H1 (cell line): Measurements from ENCODE around the gene CHST4. TPM values are rescaled to one million over a fixed set of nuclear protein-coding genes. Genes with fewer than 3 reads are reported as not detected.

Source experiments
- CTCF ChIA-PET: fragments of 300-600 bp; sonication (Branson Sonifier 250); formaldehyde crosslinking; loops from one replicate; lab custom pipeline; 2021; ENCODE audit not compliant: partially characterized antibody; lab: Charles Lee
- POLR2A ChIA-PET: fragments of 300-600 bp; sonication (Branson Sonifier 250); formaldehyde crosslinking; loops from one replicate; lab custom pipeline; 2021; ENCODE audit warnings: inconsistent platforms; ENCODE audit not compliant: partially characterized antibody; lab: Charles Lee
- DNase-seq, 2 experiments: peaks; one replicate each; pipeline versions ENCODE4 v3.0.0 to v3.0.0-alpha.2; 2010 to 2022; ENCODE audit warnings: low spot score in 2 of 2, low read depth in 1 of 2, mixed read lengths in 1 of 2
- FAIRE-seq: peaks from 2 replicates; lab custom pipeline; 2011; peaks lifted over from hg19 to GRCh38; lab: Jason Lieb, UNC
- H2AFZ ChIP-seq: 2 replicates; pipeline ENCODE4 v1.8.1; 2012; ENCODE audit warnings: low read length, inconsistent platforms
- H2AK5ac ChIP-seq: 2 replicates; pipeline ENCODE4 v1.6.1; 2013; ENCODE audit warnings: low read depth, low read length
- H2BK120ac ChIP-seq: replicated peaks from 2 replicates; pipeline ENCODE3; 2013; ENCODE audit warnings: low read depth, low read length, inconsistent platforms
- H2BK12ac ChIP-seq: 2 replicates; pipeline ENCODE4 v1.6.1; 2013; ENCODE audit warnings: low read depth, low read length
- H2BK15ac ChIP-seq: 2 replicates; pipeline ENCODE4 v1.6.1; 2013; ENCODE audit warnings: low read length
- H2BK20ac ChIP-seq: 2 replicates; pipeline ENCODE4 v1.6.1; 2013; ENCODE audit warnings: low read length
- H2BK5ac ChIP-seq: 2 replicates; pipeline ENCODE4 v1.6.1; 2013; ENCODE audit warnings: low read depth, low read length
- H3K14ac ChIP-seq: 2 replicates; pipeline ENCODE4 v1.6.1; 2013; ENCODE audit warnings: inconsistent platforms; ENCODE audit not compliant: insufficient read length
- H3K18ac ChIP-seq: 2 replicates; pipeline ENCODE4 v1.6.1; 2013; ENCODE audit warnings: low read length; ENCODE audit errors: extremely low read depth
- H3K23ac ChIP-seq: 2 replicates; pipeline ENCODE4 v1.6.1; 2013; ENCODE audit warnings: inconsistent platforms; ENCODE audit not compliant: insufficient read length
- H3K23me2 ChIP-seq: 2 replicates; pipeline ENCODE4 v1.6.1; 2013; ENCODE audit warnings: low read depth, low read length
- H3K27ac ChIP-seq: 2 replicates; pipeline ENCODE4 v1.6.1; 2011; ENCODE audit warnings: low read depth, low read length, inconsistent platforms
- H3K27me3 ChIP-seq, 4 experiments: replicated peaks in 1 of 4; 1 replicate in 1 of 4; 2 replicates in 3 of 4; pipeline versions ENCODE4 v1.6.1 to v1.8.1; 2011 to 2013; ENCODE audit warnings: low read length in 3 of 4, mild to moderate bottlenecking in 3 of 4, inconsistent platforms in 2 of 4, mixed read lengths in 2 of 4, moderate library complexity in 1 of 4; ENCODE audit not compliant: control insufficient read depth in 3 of 4, insufficient read depth in 3 of 4; ENCODE audit errors: extremely low read depth in 1 of 4
- H3K36me3 ChIP-seq, 4 experiments: 2 replicates each; pipeline versions ENCODE4 v1.6.1 to v1.8.1; 2011 to 2013; ENCODE audit warnings: mild to moderate bottlenecking in 4 of 4, low read length in 3 of 4, moderate library complexity in 2 of 4, control low read depth in 1 of 4, inconsistent platforms in 1 of 4; ENCODE audit not compliant: insufficient read depth in 4 of 4, control insufficient read depth in 2 of 4
- H3K4ac ChIP-seq: replicated peaks from 2 replicates; pipeline ENCODE3; 2013; ENCODE audit warnings: low read length, low read depth, mixed read lengths, inconsistent platforms; ENCODE audit not compliant: insufficient read length
- H3K4me1 ChIP-seq, 4 experiments: replicated peaks in 1 of 4; 1 replicate in 1 of 4; 2 replicates in 3 of 4; pipeline versions ENCODE4 v1.6.1 to v1.8.1; 2011 to 2013; ENCODE audit warnings: low read length in 3 of 4, inconsistent platforms in 2 of 4, mixed read lengths in 1 of 4; ENCODE audit not compliant: insufficient read depth in 4 of 4, control insufficient read depth in 3 of 4
- H3K4me2 ChIP-seq, 2 experiments: 2 replicates each; pipeline versions ENCODE4 v1.6.1 to v1.8.1; 2011 to 2013; ENCODE audit warnings: low read depth in 2 of 2, low read length in 2 of 2, control low read depth in 1 of 2, inconsistent platforms in 1 of 2, mild to moderate bottlenecking in 1 of 2; ENCODE audit not compliant: insufficient read depth in 1 of 2
- H3K4me3 ChIP-seq, 4 experiments: fragments of 200-600, 300-600 bp in 1 of 4; sonication (generic), shearing (Covaris generic), sonication (Bioruptor Twin) in 1 of 4; 2 replicates each; pipeline versions ENCODE4 v1.5.1 to v1.8.1; 2011 to 2016; ENCODE audit warnings: low read length in 4 of 4, low read depth in 3 of 4, control low read depth in 2 of 4, inconsistent platforms in 2 of 4, mild to moderate bottlenecking in 2 of 4, mixed read lengths in 1 of 4, moderate library complexity in 1 of 4; ENCODE audit not compliant: insufficient read depth in 2 of 4; ENCODE audit errors: extremely low read depth in 1 of 4
- H3K56ac ChIP-seq: replicated peaks from 2 replicates; pipeline ENCODE3; 2013; ENCODE audit warnings: low read depth, mild to moderate bottlenecking, mixed read lengths, low read length, inconsistent platforms; ENCODE audit not compliant: insufficient read length
- H3K79me1 ChIP-seq: 2 replicates; pipeline ENCODE4 v1.6.1; 2013; ENCODE audit warnings: low read depth, low read length, control low read depth
- H3K79me2 ChIP-seq, 2 experiments: 2 replicates each; pipeline versions ENCODE4 v1.6.1 to v1.8.1; 2012 to 2013; ENCODE audit warnings: low read length in 2 of 2, mild to moderate bottlenecking in 2 of 2, inconsistent platforms in 1 of 2; ENCODE audit not compliant: insufficient read depth in 2 of 2, control insufficient read depth in 1 of 2
- H3K9ac ChIP-seq, 4 experiments: replicated peaks in 1 of 4; 1 replicate in 1 of 4; 2 replicates in 3 of 4; pipeline versions ENCODE4 v1.6.1 to v1.8.1; 2011 to 2013; ENCODE audit warnings: low read depth in 3 of 4, low read length in 3 of 4, control low read depth in 2 of 4, mild to moderate bottlenecking in 2 of 4, moderate library complexity in 2 of 4, inconsistent platforms in 1 of 4; ENCODE audit errors: extremely low read depth in 1 of 4
- H3K9me3 ChIP-seq, 2 experiments: 2 replicates each; pipeline versions ENCODE4 v1.6.1 to v1.8.1; 2012 to 2013; ENCODE audit warnings: mild to moderate bottlenecking in 2 of 2, moderate library complexity in 2 of 2, control low read depth in 1 of 2, inconsistent platforms in 1 of 2, low read depth in 1 of 2, low read length in 1 of 2, mixed read lengths in 1 of 2; ENCODE audit not compliant: insufficient read depth in 2 of 2
- H4K20me1 ChIP-seq, 2 experiments: replicated peaks in 1 of 2; 2 replicates each; pipeline versions ENCODE3 to v1.8.1; 2011 to 2013; ENCODE audit warnings: inconsistent platforms in 2 of 2, low read length in 2 of 2, mild to moderate bottlenecking in 1 of 2; ENCODE audit not compliant: insufficient read depth in 2 of 2, control insufficient read depth in 1 of 2
- H4K5ac ChIP-seq: 2 replicates; pipeline ENCODE4 v1.6.1; 2013; ENCODE audit warnings: low read length, low read depth, mixed read lengths, inconsistent platforms; ENCODE audit not compliant: insufficient read length
- H4K8ac ChIP-seq: 2 replicates; pipeline ENCODE4 v1.8.0; 2013; ENCODE audit warnings: mild to moderate bottlenecking, moderate library complexity, low read length, inconsistent platforms; ENCODE audit not compliant: insufficient read depth; ENCODE audit errors: extremely low read depth
- H4K91ac ChIP-seq: replicated peaks from 2 replicates; pipeline ENCODE3; 2013; ENCODE audit warnings: low read length, mixed read lengths, inconsistent platforms; ENCODE audit not compliant: insufficient read length
- BCL11A ChIP-seq, 2 experiments: IDR thresholded peaks; one replicate each; pipeline ENCODE4 v1.6.1; 2011; ENCODE audit warnings: low read depth in 2 of 2, low read length in 2 of 2, mild to moderate bottlenecking in 2 of 2
- CBX8 ChIP-seq: fragments of 300-800, 300-1000 bp; sonication (generic); IDR thresholded peaks from 2 replicates; pipeline ENCODE4 v1.7.1; 2016; ENCODE audit warnings: low read depth, low read length, borderline replicate concordance
- CEBPB ChIP-seq: IDR thresholded peaks from 2 replicates; pipeline ENCODE4 v1.6.1; 2012; ENCODE audit warnings: low read depth, low read length
- EP300 ChIP-seq, 2 experiments: IDR thresholded peaks; 1 replicate in 1 of 2; 2 replicates in 1 of 2; pipeline ENCODE4 v1.6.1; 2011 to 2012; ENCODE audit warnings: low read depth in 2 of 2, low read length in 2 of 2, mild to moderate bottlenecking in 2 of 2, borderline replicate concordance in 1 of 2, inconsistent platforms in 1 of 2, moderate library complexity in 1 of 2
- EZH2 ChIP-seq: fragments of 200-600 bp; sonication (generic); IDR thresholded peaks from 2 replicates; pipeline ENCODE4 v1.7.1; 2012; ENCODE audit warnings: low read depth, mild to moderate bottlenecking, moderate library complexity, low read length, inconsistent platforms; ENCODE audit not compliant: severe bottlenecking
- HDAC2 ChIP-seq, 2 experiments: fragments of 300-600 bp in 1 of 2; sonication (generic) in 1 of 2; IDR thresholded peaks; 2 replicates each; pipeline ENCODE4 v1.6.1; 2011 to 2012; ENCODE audit warnings: low read depth in 2 of 2, low read length in 2 of 2, mild to moderate bottlenecking in 2 of 2, moderate library complexity in 2 of 2, borderline replicate concordance in 1 of 2, inconsistent platforms in 1 of 2
- JUND ChIP-seq: IDR thresholded peaks from 2 replicates; pipeline ENCODE4 v1.6.1; 2011; ENCODE audit warnings: mild to moderate bottlenecking, improper control_type of control experiment, low read length
- KDM5A ChIP-seq: fragments of 200-600 bp; IDR thresholded peaks from 2 replicates; pipeline ENCODE4 v1.7.1; 2012; ENCODE audit warnings: mild to moderate bottlenecking, low read length, inconsistent platforms, mixed read lengths
- POLR2AphosphoS5 ChIP-seq: IDR thresholded peaks from 2 replicates; pipeline ENCODE4 v1.6.1; 2011; ENCODE audit warnings: low read depth, low read length
- SRF ChIP-seq: IDR thresholded peaks from 2 replicates; pipeline ENCODE4 v1.6.1; 2011; ENCODE audit warnings: mild to moderate bottlenecking, low read depth, low read length, moderate library complexity
- TAF7 ChIP-seq: optimal IDR thresholded peaks from 2 replicates; pipeline ENCODE3; 2011; ENCODE audit warnings: low read depth, mild to moderate bottlenecking, inconsistent platforms, low read length, moderate library complexity, borderline replicate concordance
- WGBS, 2 experiments: shearing (Covaris generic) in 1 of 2; methylation state at CpG; one replicate each; pipeline versions ENCODE4 v1.1.6 to v1.1.7; 2013 to 2015; ENCODE audit warnings: low lambda C conversion rate in 2 of 2, mixed read lengths in 2 of 2, inconsistent platforms in 1 of 2, low coverage in 1 of 2, missing lambda C conversion rate in 1 of 2; ENCODE audit not compliant: insufficient replicate concordance in 2 of 2, insufficient coverage in 1 of 2, insufficient read length in 1 of 2; ENCODE audit errors: extremely low coverage in 1 of 2, missing lambda C conversion rate in 1 of 2; 5-methylcytosine and 5-hydroxymethylcytosine counted together
- polyA plus RNA-seq, 7 experiments: library from polyadenylated mRNA; depleted of rRNA in 3 of 7; stranded (reverse) in 5 of 7; unstranded in 2 of 7; fragments of >200 nt in 5 of 7; fragments of 200-250 nt in 2 of 7; gene quantifications; 1 replicate in 5 of 7; 2 replicates in 1 of 7; 4 replicates in 1 of 7; pipeline versions ENCODE4 v1.2.1 to v1.2.3, GENCODE V29; 2011 to 2013; ENCODE audit warnings: missing spikeins in 2 of 7, mixed read lengths in 2 of 7
- total RNA-seq: library from RNA; stranded (reverse); fragmentation: NEBNext Ultra II Directional; extraction: Animal tissue kit (Norgen Biotek cat#: 25700); gene quantifications from 2 replicates; pipeline ENCODE4 v1.2.1, GENCODE V29; 2021
- TF ChIP-seq, protein P1 (sequence below): IDR thresholded peaks from 2 replicates; pipeline ENCODE4 v1.6.1; 2012; ENCODE audit warnings: low read length, inconsistent platforms

Gene CHST4
- total and polyA plus RNA-seq, 2 of the 8 experiments (the other 6 are each of a cell fraction or from before 2014, with no cell fraction given), result 12.1 to 14.6 TPM

DNA sequence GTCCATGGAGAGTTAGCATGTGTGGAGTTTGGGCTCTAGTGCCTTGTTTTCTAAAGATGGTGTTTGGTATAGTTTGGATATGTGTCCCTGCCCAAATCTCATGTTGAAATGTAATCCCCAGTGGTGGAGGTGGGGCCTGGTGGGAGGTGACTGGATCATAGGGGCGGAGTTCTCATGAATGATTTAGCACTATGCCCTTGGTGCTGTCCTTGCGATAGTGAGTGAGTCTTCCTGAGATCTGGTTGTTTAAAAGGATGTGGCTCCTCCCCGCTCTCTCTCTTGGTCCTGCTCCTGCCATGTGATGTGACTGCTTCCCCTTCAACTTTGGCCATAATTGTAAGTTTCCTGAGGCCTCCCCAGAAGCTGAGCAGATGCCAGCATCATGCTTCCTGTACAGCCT is 28.2 kb upstream of the CHST4 start:
- H3K27me3 ChIP-seq, result no peaks in the 10 kb centered on the region; a peak in 1 of 7 replicates
- 89% methylated on average over 3 of the region's 3 CpGs; no CpG with 5 or more reads in 1 of the 2 experiments for WGBS, 2 experiments
- ChIA-PET POLR2A (interaction anchor here (0.8 to 1.3 kb wide), 2 partner anchors 26 to 28 kb away, joined by 3 read pairs; partner anchors contain the start of gene CHST4), CTCF (interaction anchor here (1.0 to 9.8 kb wide), 15 partner anchors 10 to 113 kb away, joined by 4 to 133 read pairs (median 14); partner anchors contain the start of genes CHST4 and ZNF19)
- FAIRE-seq (no peak), DNase-seq (no peak)
- H2BK15ac ChIP-seq, result no peak overlapping the region
- H3K23me2 ChIP-seq, result no peaks in the 10 kb centered on the region
- no peak overlapping the region for H3K9ac ChIP-seq
- no peaks in the 10 kb centered on the region for H3K79me1 ChIP-seq
- H3K79me2 ChIP-seq, result no peaks in the 10 kb centered on the region
- H3K4me2 ChIP-seq, result no peak overlapping the region
- no peak overlapping the region for H2BK120ac ChIP-seq
- H3K4ac ChIP-seq, result no peak overlapping the region
- H4K5ac ChIP-seq, result no peak overlapping the region
- no peak overlapping the region for H2BK5ac ChIP-seq
- H3K23ac ChIP-seq, result no peak overlapping the region
- H3K14ac ChIP-seq, result no peak overlapping the region
- no peak overlapping the region for H2AK5ac ChIP-seq
- H3K27ac ChIP-seq, result no peak overlapping the region
- H4K20me1 ChIP-seq, result no peaks in the 10 kb centered on the region
- H3K9me3 ChIP-seq, result no peaks in the 10 kb centered on the region
- H3K4me1 ChIP-seq, result no peaks in the 10 kb centered on the region
- no peak overlapping the region for H2AFZ ChIP-seq
- no peak overlapping the region for H3K4me3 ChIP-seq
- H3K18ac ChIP-seq, result no peak overlapping the region
- H3K36me3 ChIP-seq, result no peaks in the 10 kb centered on the region
- no peak overlapping the region for H4K91ac ChIP-seq
- H3K56ac ChIP-seq, result no peak overlapping the region
- H2BK20ac ChIP-seq, result no peak overlapping the region
- H4K8ac ChIP-seq, result no peak overlapping the region
- H2BK12ac ChIP-seq, result no peak overlapping the region
- TF ChIP-seq EP300 (IDR thresholded peaks at IDR 0.05; ENCODE audit: borderline replicate concordance in 1 of 2, low read depth in 2 of 2, low read length in 2 of 2) (no peak), JUND (no peak), HDAC2 (IDR thresholded peaks at IDR 0.05; ENCODE audit: borderline replicate concordance in 1 of 2, low read depth in 2 of 2, low read length in 2 of 2) (no peak), CEBPB (no peak), SRF (no peak), BCL11A (IDR thresholded peaks at IDR 0.05; ENCODE audit: low read depth in 2 of 2, low read length in 2 of 2) (no peak), KDM5A (no peak), POLR2AphosphoS5 (no peak), EZH2 (no peak), CBX8 (no peak), TAF7 (no peak)
- TF ChIP-seq, protein P1, sequence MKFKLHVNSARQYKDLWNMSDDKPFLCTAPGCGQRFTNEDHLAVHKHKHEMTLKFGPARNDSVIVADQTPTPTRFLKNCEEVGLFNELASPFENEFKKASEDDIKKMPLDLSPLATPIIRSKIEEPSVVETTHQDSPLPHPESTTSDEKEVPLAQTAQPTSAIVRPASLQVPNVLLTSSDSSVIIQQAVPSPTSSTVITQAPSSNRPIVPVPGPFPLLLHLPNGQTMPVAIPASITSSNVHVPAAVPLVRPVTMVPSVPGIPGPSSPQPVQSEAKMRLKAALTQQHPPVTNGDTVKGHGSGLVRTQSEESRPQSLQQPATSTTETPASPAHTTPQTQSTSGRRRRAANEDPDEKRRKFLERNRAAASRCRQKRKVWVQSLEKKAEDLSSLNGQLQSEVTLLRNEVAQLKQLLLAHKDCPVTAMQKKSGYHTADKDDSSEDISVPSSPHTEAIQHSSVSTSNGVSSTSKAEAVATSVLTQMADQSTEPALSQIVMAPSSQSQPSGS, result no peak
